GM10266 (cell line): ENCODE results near the gene SRPK2.

ENCODE experiments used
- DNase-seq: peaks from one replicate; pipeline ENCODE4 v3.0.0; 2012; ENCODE audit errors: extremely low spot score
- CTCF ChIP-seq: IDR thresholded peaks from 2 replicates; pipeline ENCODE4 v1.5.1; 2012; ENCODE audit warnings: mild to moderate bottlenecking, low read depth; ENCODE audit not compliant: control insufficient read depth, insufficient read depth; ENCODE audit errors: missing control alignments

The SRPK2 gene

GRCh38 chr7:105289704-105290103 lies 99.0 kb downstream of the SRPK2 start:
- DNase-seq, result no peak
- no peak for TF ChIP-seq CTCF

- no peak for TF ChIP-seq CTCF
- DNase-seq, result no peak
Observed at GRCh38 chr7:105286441-105286840, 102.3 kb downstream of the SRPK2 start.

- TF ChIP-seq CTCF, result no peak
- DNase-seq, result no peak
Observed at GRCh38 chr7:105285118-105285874, 103.4 kb downstream of the SRPK2 start.

GRCh38 chr7:105284014-105284413 lies 104.7 kb downstream of the SRPK2 start:
- TF ChIP-seq CTCF, result no peak
- no peak for DNase-seq

GRCh38 chr7:105281966-105282365 lies 106.8 kb downstream of the SRPK2 start:
- DNase-seq, result no peak
- no peak for TF ChIP-seq CTCF

- TF ChIP-seq CTCF, result no peak
- no peak for DNase-seq
Observed at GRCh38 chr7:105279688-105280007, 109.1 kb downstream of the SRPK2 start.

GRCh38 chr7:105278973-105279687 lies 109.6 kb downstream of the SRPK2 start:
- TF ChIP-seq CTCF, result no peak
- no peak for DNase-seq
